WTC11 (cell line): Measurements from ENCODE around the gene LAP3.

Source experiments
- ATF3 ChIP-seq: sonication (generic); formaldehyde crosslinking; conservative IDR thresholded peaks from 2 replicates; pipeline ENCODE4 v1.8.1; 2022; ENCODE audit warnings: mild to moderate bottlenecking, missing genetic modification reagents
- CREB1 ChIP-seq: sonication (generic); formaldehyde crosslinking; IDR thresholded peaks from 2 replicates; pipeline ENCODE4 v1.8.0; 2023; ENCODE audit warnings: mild to moderate bottlenecking, missing genetic modification reagents
- CREM ChIP-seq: sonication (generic); formaldehyde crosslinking; IDR thresholded peaks from 2 replicates; pipeline ENCODE4 v1.8.1; 2022; ENCODE audit warnings: mild to moderate bottlenecking, missing genetic modification reagents, moderate library complexity
- CTCF ChIP-seq: fragments of 200-600 bp; IDR thresholded peaks from 2 replicates; pipeline ENCODE4 v1.8.0; 2022; ENCODE audit warnings: antibody characterized with exemption
- FOXK1 ChIP-seq: sonication (generic); formaldehyde crosslinking; IDR thresholded peaks from 2 replicates; pipeline ENCODE4 v1.8.0; 2022; ENCODE audit warnings: mild to moderate bottlenecking, moderate library complexity, missing genetic modification reagents
- MAX ChIP-seq: sonication (generic); formaldehyde crosslinking; IDR thresholded peaks from 2 replicates; pipeline ENCODE4 v1.8.0; 2022; ENCODE audit warnings: mild to moderate bottlenecking, missing genetic modification reagents
- NFE2L1 ChIP-seq: sonication (generic); formaldehyde crosslinking; IDR thresholded peaks from 2 replicates; pipeline ENCODE4 v1.8.1; 2023; ENCODE audit warnings: missing genetic modification reagents
- NR3C1 ChIP-seq: sonication (generic); formaldehyde crosslinking; conservative IDR thresholded peaks from 2 replicates; pipeline ENCODE4 v1.8.1; 2023; ENCODE audit warnings: low read depth, mild to moderate bottlenecking, missing genetic modification reagents
- RORB ChIP-seq: fragments of 250-450 bp; sonication (Bioruptor Pico); IDR thresholded peaks from 2 replicates; pipeline ENCODE4 v1.9.0; 2021; ENCODE audit warnings: mild to moderate bottlenecking
- SOX15 ChIP-seq: fragments of 250-450 bp; sonication (Bioruptor Pico); IDR thresholded peaks from 2 replicates; pipeline ENCODE4 v1.9.0; 2021; ENCODE audit warnings: mild to moderate bottlenecking
- SP1 ChIP-seq: sonication (generic); formaldehyde crosslinking; conservative IDR thresholded peaks from 2 replicates; pipeline ENCODE4 v1.8.1; 2022; ENCODE audit warnings: missing genetic modification reagents
- USF1 ChIP-seq: sonication (generic); formaldehyde crosslinking; IDR thresholded peaks from 2 replicates; pipeline ENCODE4 v1.8.0; 2022; ENCODE audit warnings: mild to moderate bottlenecking, missing genetic modification reagents

- no peak for TF ChIP-seq CTCF
- TF ChIP-seq NR3C1 (CRISPR knock-in tag) = no peak
- TF ChIP-seq SOX15 (CRISPR knock-in tag) = no peak
- TF ChIP-seq SP1 (CRISPR knock-in tag) = no peak
- TF ChIP-seq CREM (CRISPR knock-in tag) = no peak
- TF ChIP-seq ATF3 (CRISPR knock-in tag) = no peak
- TF ChIP-seq RORB = no peak
- TF ChIP-seq MAX (CRISPR knock-in tag) = no peak
- no peak for TF ChIP-seq CREB1
- TF ChIP-seq USF1 (CRISPR knock-in tag) = no peak
- TF ChIP-seq NFE2L1 (CRISPR knock-in tag) = no peak
- TF ChIP-seq FOXK1 = no peak
Observed at GRCh38 chr4:17546678-17547077, 30.3 kb upstream of the LAP3 start.
